NK-92 treated with Interleukin-12 subunit alpha and Interleukin-12 subunit beta, amount 100 ng/mL, for 24 hours (cell line): ENCODE results near the gene NAE1.
"Not testable (repeated sequence)": the region's sequence is repeated elsewhere in the genome, so short reads cannot be mapped to it uniquely, and the experiment has no call there.

Experiments
- DNase-seq: peaks from one replicate; lab custom pipeline; 2025; lab: John Stamatoyannopoulos, UW

Gene NAE1

GRCh38 chr16:66801320-66802105 lies 29.3 kb downstream of the NAE1 start, which contains the start of gene TERB1:
Gene TERB1 (minus strand): TSS chr16:66801584. CDS start chr16:66796798, 4,786 bp downstream.
- no peak for DNase-seq

DNA sequence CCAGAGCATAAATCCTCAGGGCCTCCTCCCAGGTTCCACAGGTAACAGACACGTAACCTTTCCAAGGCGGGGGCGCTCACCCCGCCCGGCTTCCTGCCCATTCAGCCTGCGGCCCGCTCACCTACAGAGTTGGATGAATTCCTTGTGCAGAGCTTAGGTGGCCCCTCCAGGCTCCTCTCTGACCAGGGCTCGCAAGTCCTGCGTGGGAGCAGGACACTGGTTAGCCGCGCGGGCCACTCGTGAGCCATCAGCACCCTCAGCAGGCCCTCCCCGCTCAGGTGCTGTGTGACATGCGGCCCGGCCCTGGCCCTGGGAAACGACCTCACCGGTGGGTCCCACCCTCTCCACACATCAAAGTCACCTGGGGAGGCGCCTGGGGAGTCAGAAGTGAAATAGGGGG lies 29.9 kb downstream of the NAE1 start:
- DNase-seq: no peak

- no peak for DNase-seq
Measured at GRCh38 chr16:66798161-66798560, 32.6 kb downstream of the NAE1 start.

- DNase-seq: not testable (repeated sequence)
Measured at GRCh38 chr16:66793984-66794383, 36.8 kb downstream of the NAE1 start.

GRCh38 chr16:66790130-66790733 lies 40.5 kb downstream of the NAE1 start:
- no peak for DNase-seq

GRCh38 chr16:66787427-66787826 lies 43.3 kb downstream of the NAE1 start:
- DNase-seq: no peak

GRCh38 chr16:66786551-66786950 lies 44.2 kb downstream of the NAE1 start:
- no peak for DNase-seq

GRCh38 chr16:66776457-66776856 lies 54.3 kb downstream of the NAE1 start:
- no peak for DNase-seq

- no peak for DNase-seq
Measured at GRCh38 chr16:66774981-66775380, 55.8 kb downstream of the NAE1 start.

GRCh38 chr16:66758086-66758485 lies 72.7 kb downstream of the NAE1 start:
- no peak for DNase-seq

DNA sequence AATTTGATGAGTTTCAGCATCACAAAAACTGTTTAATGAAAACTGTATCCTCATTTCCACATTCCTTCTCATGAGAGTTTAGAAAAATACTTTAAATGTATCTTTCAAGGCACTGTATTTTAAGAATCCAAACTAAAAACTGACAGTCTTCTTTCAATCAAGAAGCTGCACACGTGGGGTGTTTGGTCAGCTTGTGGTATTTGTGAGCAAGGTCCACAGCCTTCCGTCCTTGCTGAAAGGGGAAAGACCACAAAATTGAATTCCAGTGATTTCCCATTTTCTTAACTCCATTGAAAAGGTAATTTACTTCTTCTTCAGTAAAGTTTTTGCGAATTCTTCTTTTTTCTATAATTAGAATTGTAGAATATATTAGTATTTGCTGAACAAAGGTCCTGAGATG lies 76.0 kb downstream of the NAE1 start:
- DNase-seq: no peak

DNA sequence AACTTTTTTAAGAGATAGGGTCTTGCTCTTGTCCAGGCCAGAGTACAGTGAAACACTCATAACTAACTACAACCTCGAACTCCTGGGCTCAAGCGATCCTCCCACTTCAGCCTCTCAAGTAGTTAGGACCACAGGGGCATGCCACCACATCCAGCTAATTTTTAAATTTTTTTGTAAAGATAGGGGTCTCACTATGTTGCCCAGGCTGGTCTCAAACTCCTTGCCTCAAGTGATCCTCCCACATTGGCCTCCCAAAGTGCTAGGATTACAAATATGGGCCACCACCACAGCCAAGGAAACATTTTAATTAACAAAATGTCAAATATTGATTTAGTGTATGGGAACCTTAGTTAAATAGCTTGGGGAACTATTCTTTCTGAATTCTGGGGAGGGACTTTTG lies 76.6 kb downstream of the NAE1 start:
- DNase-seq: no peak

DNA sequence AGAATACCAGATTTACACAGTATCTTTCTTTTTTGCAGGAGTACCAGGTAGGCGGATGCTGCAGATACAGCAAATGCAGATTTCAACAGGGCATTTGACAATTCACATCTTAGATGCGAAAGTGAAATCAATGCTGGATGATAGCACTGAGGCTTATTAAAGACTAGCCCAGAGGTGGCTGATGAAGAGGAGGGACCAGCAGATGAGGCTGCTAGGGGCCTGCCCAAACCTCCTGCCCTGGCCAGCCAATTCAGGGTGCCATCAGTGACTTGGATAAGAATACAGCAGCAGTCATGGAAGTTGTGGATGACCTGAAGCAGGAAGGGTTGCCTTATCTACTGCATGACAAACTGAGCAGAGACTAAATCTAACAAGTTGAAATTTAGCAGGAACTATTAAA lies 77.8 kb downstream of the NAE1 start:
- no peak for DNase-seq
